SK-N-SH (cell line): ENCODE data around the gene TMEM63B.

Source experiments
- CTCF ChIP-seq: fragments of 200-600 bp; sonication (generic); IDR thresholded peaks from 2 replicates; pipeline ENCODE4 v1.6.1; 2017; ENCODE audit warnings: antibody characterized with exemption, mild to moderate bottlenecking, moderate library complexity
- FOXM1 ChIP-seq: IDR thresholded peaks from 2 replicates; pipeline ENCODE4 v1.4.0; 2012; ENCODE audit warnings: low read depth, mild to moderate bottlenecking
- GABPA ChIP-seq: IDR thresholded peaks from 2 replicates; pipeline ENCODE4 v1.4.0; 2012; ENCODE audit warnings: low read depth, mild to moderate bottlenecking
- NRF1 ChIP-seq: IDR thresholded peaks from 2 replicates; pipeline ENCODE4 v1.6.1; 2012; ENCODE audit warnings: low read depth, mild to moderate bottlenecking, low read length
- POLR2AphosphoS5 ChIP-seq: IDR thresholded peaks from 2 replicates; pipeline ENCODE4 v1.6.1; 2012; ENCODE audit warnings: low read depth, low read length
- SIN3A ChIP-seq: IDR thresholded peaks from 2 replicates; pipeline ENCODE4 v1.6.1; 2012; ENCODE audit warnings: low read depth, mild to moderate bottlenecking, low read length, moderate library complexity, borderline replicate concordance
- TAF1 ChIP-seq: IDR thresholded peaks from 2 replicates; pipeline ENCODE4 v1.6.1; 2012; ENCODE audit warnings: low read depth, mild to moderate bottlenecking, low read length, moderate library complexity, borderline replicate concordance
- USF1 ChIP-seq: IDR thresholded peaks from 2 replicates; pipeline ENCODE4 v1.4.0; 2012; ENCODE audit warnings: low read depth, borderline replicate concordance
- TF ChIP-seq, protein P1 (sequence below): fragments of 150-350 bp; IDR thresholded peaks from 2 replicates; pipeline ENCODE4 v1.6.1; 2017; ENCODE audit warnings: antibody characterized with exemption, low read length, low read depth, borderline replicate concordance
- TF ChIP-seq, protein P2 (sequence below): IDR thresholded peaks from 2 replicates; pipeline ENCODE4 v1.4.0; 2012; ENCODE audit warnings: low read depth

GRCh38 chr6:44177691-44178423 is 50.5 kb downstream of the TMEM63B start:
- TF ChIP-seq, protein P1, sequence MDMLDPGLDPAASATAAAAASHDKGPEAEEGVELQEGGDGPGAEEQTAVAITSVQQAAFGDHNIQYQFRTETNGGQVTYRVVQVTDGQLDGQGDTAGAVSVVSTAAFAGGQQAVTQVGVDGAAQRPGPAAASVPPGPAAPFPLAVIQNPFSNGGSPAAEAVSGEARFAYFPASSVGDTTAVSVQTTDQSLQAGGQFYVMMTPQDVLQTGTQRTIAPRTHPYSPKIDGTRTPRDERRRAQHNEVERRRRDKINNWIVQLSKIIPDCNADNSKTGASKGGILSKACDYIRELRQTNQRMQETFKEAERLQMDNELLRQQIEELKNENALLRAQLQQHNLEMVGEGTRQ = no peak
- no peak for TF ChIP-seq GABPA
- TF ChIP-seq CTCF = no peak
- TF ChIP-seq, protein P2, sequence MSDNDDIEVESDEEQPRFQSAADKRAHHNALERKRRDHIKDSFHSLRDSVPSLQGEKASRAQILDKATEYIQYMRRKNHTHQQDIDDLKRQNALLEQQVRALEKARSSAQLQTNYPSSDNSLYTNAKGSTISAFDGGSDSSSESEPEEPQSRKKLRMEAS = no peak
- no peak for TF ChIP-seq USF1
- TF ChIP-seq SIN3A = no peak
- TF ChIP-seq POLR2AphosphoS5 = no peak
- no peak for TF ChIP-seq FOXM1
- no peak for TF ChIP-seq NRF1
- TF ChIP-seq TAF1 = no peak
